Panc1 (cell line): ENCODE results near the gene UGT1A7. TPM values are rescaled to one million over a fixed set of nuclear protein-coding genes. Genes with fewer than 3 reads are reported as not detected.

Experiments used
- ATAC-seq: fragments of 200-7000 bp; cut with Tn5 transposase; 2 replicates; pipeline ENCODE4 v1.9.1; 2020; ENCODE audit warnings: mild to moderate bottlenecking, moderate library complexity
- BruUV-seq: library from RNA; stranded (reverse); fragments of 400-500 nt; replicated peaks from 2 replicates; lab custom pipeline; 2021; lab: Mats Ljungman, UMichigan
- CTCF ChIA-PET: fragments of 300-600 bp; sonication (Branson Sonifier 250); formaldehyde crosslinking; loops from one replicate; lab custom pipeline; 2022; ENCODE audit warnings: antibody characterized with exemption; lab: Charles Lee
- POLR2A ChIA-PET: fragments of 300-600 bp; sonication (Branson Sonifier 250); formaldehyde crosslinking; loops from one replicate; lab custom pipeline; 2022; ENCODE audit warnings: antibody characterized with exemption; lab: Charles Lee
- DNase-seq: peaks from one replicate; pipeline ENCODE4 v3.0.0-alpha.2; 2010; ENCODE audit warnings: low read depth, low spot score
- H3K27ac ChIP-seq: 2 replicates; pipeline ENCODE4 v1.5.1; 2011; ENCODE audit warnings: mild to moderate bottlenecking, low read length, inconsistent platforms
- H3K27me3 ChIP-seq: fragments of 200-500 bp; sonication (Bioruptor generic); 2 replicates; pipeline ENCODE4 v1.6.0; 2014; ENCODE audit warnings: low read length, inconsistent platforms; ENCODE audit not compliant: control insufficient read depth, insufficient read depth
- H3K36me3 ChIP-seq: fragments of 200-500 bp; sonication (Bioruptor generic); 2 replicates; pipeline ENCODE4 v1.5.1; 2014; ENCODE audit warnings: inconsistent platforms, mild to moderate bottlenecking, low read length, moderate library complexity; ENCODE audit not compliant: control insufficient read depth, insufficient read depth
- H3K4me1 ChIP-seq: 2 replicates; pipeline ENCODE4 v1.5.1; 2011; ENCODE audit warnings: inconsistent platforms, mild to moderate bottlenecking, low read length, moderate library complexity; ENCODE audit not compliant: control insufficient read depth, insufficient read depth
- H3K4me3 ChIP-seq, 2 experiments: 2 replicates each; pipeline ENCODE4 v1.5.1; 2011 to 2012; ENCODE audit warnings: low read depth in 2 of 2, low read length in 2 of 2, mild to moderate bottlenecking in 2 of 2, inconsistent platforms in 1 of 2, moderate library complexity in 1 of 2
- H3K9me3 ChIP-seq: fragments of 200-500 bp; sonication (Bioruptor generic); 2 replicates; pipeline ENCODE4 v1.5.1; 2014; ENCODE audit warnings: low read depth, mild to moderate bottlenecking, inconsistent platforms, low read length, moderate library complexity; ENCODE audit not compliant: control insufficient read depth, insufficient read depth
- POLR2AphosphoS5 ChIP-seq: IDR thresholded peaks from 2 replicates; pipeline ENCODE4 v1.6.1; 2012; ENCODE audit warnings: mild to moderate bottlenecking, low read depth, low read length, moderate library complexity
- SIN3A ChIP-seq: IDR thresholded peaks from 2 replicates; pipeline ENCODE4 v1.6.1; 2012; ENCODE audit warnings: low read depth, mild to moderate bottlenecking, low read length, moderate library complexity, borderline replicate concordance; ENCODE audit not compliant: insufficient read depth
- TCF7L2 ChIP-seq: IDR thresholded peaks from 2 replicates; pipeline ENCODE4 v1.6.1; 2011; ENCODE audit warnings: mild to moderate bottlenecking, low read depth, low read length, inconsistent platforms
- in situ Hi-C: cut with HindIII; loops from 2 replicates; pipeline ENCODE4 v1.10.0; 2016; ENCODE audit warnings: low sequenced_read_pairs, low pct_unique_long_range_greater_than_20kb
- intact Hi-C: fragments of 100-400 bp; cut with micrococcal nuclease; formaldehyde crosslinking; loops from one replicate; pipeline ENCODE4 v1.10.0; 2022; ENCODE audit not compliant: unreplicated experiment
- total RNA-seq: library from RNA; stranded (reverse); gene quantifications from one replicate; pipeline ENCODE4 v1.2.1, GENCODE V29; 2021; ENCODE audit not compliant: unreplicated experiment
- TF ChIP-seq, protein P1 (sequence below): fragments of 450-650 bp; IDR thresholded peaks from 2 replicates; pipeline ENCODE4 v1.5.1; 2017; ENCODE audit warnings: mild to moderate bottlenecking
- TF ChIP-seq, protein P2 (sequence below), 2 experiments: IDR thresholded peaks; 2 replicates each; pipeline ENCODE4 v1.6.1; 2011 to 2012; ENCODE audit warnings: low read depth in 2 of 2, control low read depth in 1 of 2, low read length in 1 of 2, mild to moderate bottlenecking in 1 of 2, moderate library complexity in 1 of 2; ENCODE audit not compliant: insufficient read depth in 1 of 2

Gene UGT1A7
- total RNA-seq, 1 experiment from 2014 or later = not detected

DNA sequence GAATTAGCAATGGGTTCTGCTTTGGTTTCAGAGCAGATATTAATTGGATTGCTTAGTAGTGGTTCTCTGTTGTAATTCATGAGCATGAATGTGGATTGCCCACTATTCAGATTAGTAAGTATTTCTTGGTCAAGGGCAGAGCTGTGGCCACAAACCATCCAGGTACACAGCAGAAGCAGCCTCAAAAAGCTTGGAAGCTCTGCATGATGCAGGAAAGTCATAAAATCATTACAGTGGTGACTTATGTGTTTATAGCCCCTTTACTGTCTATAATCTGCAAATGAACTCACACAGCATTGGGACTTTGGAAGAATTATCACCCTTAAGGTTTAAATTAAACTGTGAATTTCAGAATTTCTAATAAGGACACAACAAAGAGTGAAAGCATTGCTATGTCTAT is 76.4 kb downstream of the UGT1A7 start:
- Histone ChIP-seq H3K36me3 (no peaks in the 10 kb centered on the region), H3K27ac (no peak overlapping the region), H3K4me3 (no peak overlapping the region), H3K27me3 (peaks cover 2% of the 10 kb centered on the region; the same call in 1 of the 2 replicates), H3K9me3 (no peaks in the 10 kb centered on the region), H3K4me1 (no peaks in the 10 kb centered on the region)
- in situ Hi-C loops = no loop called here
- BruUV-seq = no TSS peak
- TF ChIP-seq TCF7L2 = no peak
- TF ChIP-seq, protein P1, sequence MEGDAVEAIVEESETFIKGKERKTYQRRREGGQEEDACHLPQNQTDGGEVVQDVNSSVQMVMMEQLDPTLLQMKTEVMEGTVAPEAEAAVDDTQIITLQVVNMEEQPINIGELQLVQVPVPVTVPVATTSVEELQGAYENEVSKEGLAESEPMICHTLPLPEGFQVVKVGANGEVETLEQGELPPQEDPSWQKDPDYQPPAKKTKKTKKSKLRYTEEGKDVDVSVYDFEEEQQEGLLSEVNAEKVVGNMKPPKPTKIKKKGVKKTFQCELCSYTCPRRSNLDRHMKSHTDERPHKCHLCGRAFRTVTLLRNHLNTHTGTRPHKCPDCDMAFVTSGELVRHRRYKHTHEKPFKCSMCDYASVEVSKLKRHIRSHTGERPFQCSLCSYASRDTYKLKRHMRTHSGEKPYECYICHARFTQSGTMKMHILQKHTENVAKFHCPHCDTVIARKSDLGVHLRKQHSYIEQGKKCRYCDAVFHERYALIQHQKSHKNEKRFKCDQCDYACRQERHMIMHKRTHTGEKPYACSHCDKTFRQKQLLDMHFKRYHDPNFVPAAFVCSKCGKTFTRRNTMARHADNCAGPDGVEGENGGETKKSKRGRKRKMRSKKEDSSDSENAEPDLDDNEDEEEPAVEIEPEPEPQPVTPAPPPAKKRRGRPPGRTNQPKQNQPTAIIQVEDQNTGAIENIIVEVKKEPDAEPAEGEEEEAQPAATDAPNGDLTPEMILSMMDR = no peak
- no peak for TF ChIP-seq SIN3A
- TF ChIP-seq, protein P2, sequence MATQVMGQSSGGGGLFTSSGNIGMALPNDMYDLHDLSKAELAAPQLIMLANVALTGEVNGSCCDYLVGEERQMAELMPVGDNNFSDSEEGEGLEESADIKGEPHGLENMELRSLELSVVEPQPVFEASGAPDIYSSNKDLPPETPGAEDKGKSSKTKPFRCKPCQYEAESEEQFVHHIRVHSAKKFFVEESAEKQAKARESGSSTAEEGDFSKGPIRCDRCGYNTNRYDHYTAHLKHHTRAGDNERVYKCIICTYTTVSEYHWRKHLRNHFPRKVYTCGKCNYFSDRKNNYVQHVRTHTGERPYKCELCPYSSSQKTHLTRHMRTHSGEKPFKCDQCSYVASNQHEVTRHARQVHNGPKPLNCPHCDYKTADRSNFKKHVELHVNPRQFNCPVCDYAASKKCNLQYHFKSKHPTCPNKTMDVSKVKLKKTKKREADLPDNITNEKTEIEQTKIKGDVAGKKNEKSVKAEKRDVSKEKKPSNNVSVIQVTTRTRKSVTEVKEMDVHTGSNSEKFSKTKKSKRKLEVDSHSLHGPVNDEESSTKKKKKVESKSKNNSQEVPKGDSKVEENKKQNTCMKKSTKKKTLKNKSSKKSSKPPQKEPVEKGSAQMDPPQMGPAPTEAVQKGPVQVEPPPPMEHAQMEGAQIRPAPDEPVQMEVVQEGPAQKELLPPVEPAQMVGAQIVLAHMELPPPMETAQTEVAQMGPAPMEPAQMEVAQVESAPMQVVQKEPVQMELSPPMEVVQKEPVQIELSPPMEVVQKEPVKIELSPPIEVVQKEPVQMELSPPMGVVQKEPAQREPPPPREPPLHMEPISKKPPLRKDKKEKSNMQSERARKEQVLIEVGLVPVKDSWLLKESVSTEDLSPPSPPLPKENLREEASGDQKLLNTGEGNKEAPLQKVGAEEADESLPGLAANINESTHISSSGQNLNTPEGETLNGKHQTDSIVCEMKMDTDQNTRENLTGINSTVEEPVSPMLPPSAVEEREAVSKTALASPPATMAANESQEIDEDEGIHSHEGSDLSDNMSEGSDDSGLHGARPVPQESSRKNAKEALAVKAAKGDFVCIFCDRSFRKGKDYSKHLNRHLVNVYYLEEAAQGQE (IDR thresholded peaks at IDR 0.05; ENCODE audit: insufficient read depth in 1 of 2, low read depth in 2 of 2, low read length in 1 of 2) = no peak
- TF ChIP-seq POLR2AphosphoS5 = no peak
- no peak for ATAC-seq
- no peak for DNase-seq
- intact Hi-C loops = no loop called here
- CTCF ChIA-PET = no interaction called here
- POLR2A ChIA-PET = no interaction called here

DNA sequence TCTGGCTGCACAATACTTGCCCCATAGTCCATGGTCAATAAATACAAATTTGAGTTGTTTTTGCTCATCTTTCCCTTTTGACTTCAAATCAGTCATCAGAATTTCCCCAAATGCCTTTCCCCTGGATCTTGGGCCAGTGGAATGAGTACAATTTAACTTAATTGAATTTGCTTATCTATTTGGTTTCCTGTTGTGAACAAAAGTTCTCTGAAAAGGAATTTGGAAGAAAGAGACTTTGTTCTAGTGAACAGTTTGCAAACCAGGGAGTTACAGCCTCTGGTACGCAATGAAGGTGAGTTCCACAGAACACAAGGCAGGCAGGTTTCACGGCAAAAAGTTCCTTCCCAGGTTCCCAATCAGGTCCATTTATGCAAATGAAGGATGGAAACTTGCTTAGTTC is 77.1 kb downstream of the UGT1A7 start:
- Histone ChIP-seq H3K4me3 (no peak overlapping the region), H3K36me3 (no peaks in the 10 kb centered on the region), H3K4me1 (no peaks in the 10 kb centered on the region), H3K27ac (no peak overlapping the region), H3K9me3 (no peaks in the 10 kb centered on the region), H3K27me3 (peaks cover 4% of the 10 kb centered on the region; the same call in 1 of the 2 replicates)
- ChIA-PET POLR2A (no interaction called here), CTCF (no interaction called here)
- in situ Hi-C loops (no loop called here), intact Hi-C loops (no loop called here)
- ATAC-seq (no peak), DNase-seq (no peak)
- TF ChIP-seq POLR2AphosphoS5 = no peak
- no peak for TF ChIP-seq SIN3A
- BruUV-seq = no TSS peak

DNA sequence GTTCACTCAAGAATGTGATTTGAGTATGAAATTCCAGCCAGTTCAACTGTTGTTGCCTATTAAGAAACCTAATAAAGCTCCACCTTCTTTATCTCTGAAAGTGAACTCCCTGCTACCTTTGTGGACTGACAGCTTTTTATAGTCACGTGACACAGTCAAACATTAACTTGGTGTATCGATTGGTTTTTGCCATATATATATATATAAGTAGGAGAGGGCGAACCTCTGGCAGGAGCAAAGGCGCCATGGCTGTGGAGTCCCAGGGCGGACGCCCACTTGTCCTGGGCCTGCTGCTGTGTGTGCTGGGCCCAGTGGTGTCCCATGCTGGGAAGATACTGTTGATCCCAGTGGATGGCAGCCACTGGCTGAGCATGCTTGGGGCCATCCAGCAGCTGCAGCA is 78.3 kb downstream of the UGT1A7 start, which contains the start of gene UGT1A1:
UGT1A1 (plus strand) TSS at position 228 of the 400 bp plus-strand sequence; CDS start at position 246, 18 bp downstream.
- ChIA-PET CTCF (no interaction called here), POLR2A (no interaction called here)
- TF ChIP-seq SIN3A (no peak), POLR2AphosphoS5 (no peak), TCF7L2 (no peak)
- TF ChIP-seq, protein P1 = no peak
- TF ChIP-seq, protein P2 (IDR thresholded peaks at IDR 0.05; ENCODE audit: insufficient read depth in 1 of 2, low read depth in 2 of 2, low read length in 1 of 2) = no peak
- no peaks in the 10 kb centered on the region for H3K4me1 ChIP-seq
- ATAC-seq = no peak
- H3K9me3 ChIP-seq = no peaks in the 10 kb centered on the region
- no peaks in the 10 kb centered on the region for H3K36me3 ChIP-seq
- intact Hi-C loops (no loop called here), in situ Hi-C loops (no loop called here)
- H3K27me3 ChIP-seq = peaks cover 4% of the 10 kb centered on the region; the same call in 1 of the 2 replicates
- H3K27ac ChIP-seq = no peak within 1 kb of the TSS
- no TSS peak for BruUV-seq
- H3K4me3 ChIP-seq = no peak within 1 kb of the TSS
- DNase-seq = no peak
